HL-60/S4 treated with retinoic acid at 250 ng/mL for 4 days and 3 days (cell line): ENCODE data around the gene C7.
"Not testable (repeated sequence)": the region's sequence is repeated elsewhere in the genome, so short reads cannot be mapped to it uniquely, and the experiment has no call there.

Source experiments
- in situ Hi-C: fragments of 300-500 bp; cut with MboI; formaldehyde crosslinking; loops from 2 replicates; pipeline ENCODE4 v1.7.0; 2022; ENCODE audit warnings: low sequenced_read_pairs

The C7 gene

GRCh38 chr5:40909264-40909663, at the start of gene C7:
Gene C7 (plus strand): TSS chr5:40909497. CDS start chr5:40909611, 114 bp downstream.
- in situ Hi-C loops = no loop called here

GRCh38 chr5:40860711-40861110, 48.6 kb upstream of the C7 start:
- in situ Hi-C loops = no loop called here

GRCh38 chr5:40865004-40865403, 44.3 kb upstream of the C7 start:
- in situ Hi-C loops = not testable (repeated sequence)

GRCh38 chr5:40866844-40867243, 42.5 kb upstream of the C7 start:
- in situ Hi-C loops = no loop called here

GRCh38 chr5:40869384-40869783, 39.9 kb upstream of the C7 start:
- in situ Hi-C loops = no loop called here

GRCh38 chr5:40871177-40871576, 38.1 kb upstream of the C7 start:
- in situ Hi-C loops = no loop called here

GRCh38 chr5:40872253-40872652, 37.0 kb upstream of the C7 start:
- in situ Hi-C loops = not testable (repeated sequence)

GRCh38 chr5:40873286-40873880, 35.9 kb upstream of the C7 start:
- in situ Hi-C loops = no loop called here

- in situ Hi-C loops = no loop called here
Measured at GRCh38 chr5:40875958-40876357, 33.3 kb upstream of the C7 start.

- in situ Hi-C loops = no loop called here
Measured at GRCh38 chr5:40877371-40877988, 31.8 kb upstream of the C7 start.

GRCh38 chr5:40879163-40879942, 29.9 kb upstream of the C7 start:
- in situ Hi-C loops = no loop called here

- in situ Hi-C loops = no loop called here
Measured at GRCh38 chr5:40882291-40882690, 27.0 kb upstream of the C7 start.

- in situ Hi-C loops = not testable (repeated sequence)
Measured at GRCh38 chr5:40883051-40883450, 26.2 kb upstream of the C7 start.

GRCh38 chr5:40895440-40896425, 13.6 kb upstream of the C7 start:
- in situ Hi-C loops = not testable (repeated sequence)

- in situ Hi-C loops = no loop called here
Measured at GRCh38 chr5:40904205-40904993, 4.9 kb upstream of the C7 start.

- in situ Hi-C loops = no loop called here
Measured at GRCh38 chr5:40904994-40905306, 4.3 kb upstream of the C7 start.

- in situ Hi-C loops = no loop called here
Measured at GRCh38 chr5:40906351-40906751, 2.9 kb upstream of the C7 start.

- in situ Hi-C loops = no loop called here
Measured at GRCh38 chr5:40909723-40910122, 426 bp downstream of the C7 start.

GRCh38 chr5:40911266-40911665, 2.0 kb downstream of the C7 start:
- in situ Hi-C loops = no loop called here

- in situ Hi-C loops = no loop called here
Measured at GRCh38 chr5:40914835-40915234, 5.5 kb downstream of the C7 start.
